GM18519 (cell line): Measurements from ENCODE around the gene TMA16.

Experiments used
- ATAC-seq: cut with Tn5 transposase; IDR thresholded peaks from one replicate; pipeline ENCODE4 v1.9.1; 2021; ENCODE audit warnings: mild to moderate bottlenecking, moderate library complexity; ENCODE audit not compliant: unreplicated experiment, low FRiP score

Gene TMA16

DNA sequence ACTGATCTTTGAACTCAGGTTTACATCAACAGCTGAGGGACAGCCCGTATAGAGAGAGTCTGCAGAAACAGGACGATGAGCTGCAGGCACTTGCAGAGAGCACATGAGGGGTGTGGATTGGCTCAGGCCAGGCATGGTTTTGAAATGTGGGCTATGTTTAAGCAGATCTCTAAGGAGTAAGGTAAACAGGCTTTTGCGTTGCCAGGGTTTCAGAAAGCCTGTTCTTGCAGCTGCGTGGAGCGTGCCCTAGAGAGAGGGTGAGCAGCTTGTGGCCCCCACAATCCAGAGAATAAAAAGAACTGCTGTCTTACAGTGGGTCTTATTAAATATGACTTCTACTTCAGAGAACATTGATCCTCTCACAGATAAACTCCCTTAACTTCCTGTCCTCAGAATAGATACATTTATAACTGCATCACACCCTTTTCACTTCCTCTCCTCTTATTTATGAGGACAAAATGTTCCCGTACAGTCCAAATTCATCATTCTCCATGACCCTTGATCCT is 64.1 kb downstream of the TMA16 start:
- peak; percentile 44 for ATAC-seq

DNA sequence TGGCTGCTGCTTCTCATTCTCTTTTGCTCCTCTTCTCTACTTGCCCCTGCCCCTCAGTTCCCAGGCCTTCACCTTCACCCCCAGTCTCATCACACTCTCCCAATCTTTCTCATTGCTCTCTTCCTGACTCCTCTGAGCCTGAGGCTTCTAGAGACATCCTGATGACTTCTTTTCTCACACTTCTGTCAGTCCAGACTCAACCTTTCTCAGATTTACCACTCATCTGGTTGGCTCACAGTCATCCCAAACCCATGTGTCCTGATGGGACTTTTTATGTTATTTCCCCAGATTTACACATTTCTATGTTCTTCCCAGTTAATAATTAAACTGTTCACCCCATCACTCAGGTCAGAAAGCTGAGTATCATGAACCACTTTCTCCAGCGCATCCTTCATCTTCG is 68.0 kb downstream of the TMA16 start:
- no peak for ATAC-seq

DNA sequence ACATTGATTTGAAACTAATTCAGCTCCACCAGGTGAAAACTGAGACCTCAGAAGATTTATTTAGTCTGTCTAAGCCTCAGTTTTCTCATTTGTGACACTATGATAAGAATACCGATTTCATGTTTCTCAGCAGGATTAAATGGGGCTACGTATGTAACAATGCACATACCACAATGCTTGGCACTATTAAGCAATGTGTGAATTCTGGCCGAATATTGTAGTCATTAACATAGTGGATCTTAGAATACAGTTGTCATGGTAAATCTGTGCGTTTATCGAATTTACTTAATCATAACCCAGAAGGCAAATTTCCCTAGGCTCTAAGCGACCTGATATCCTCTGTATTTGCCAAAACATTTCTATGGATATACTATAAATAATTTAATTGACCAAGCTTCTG is 69.1 kb downstream of the TMA16 start:
- no peak for ATAC-seq

DNA sequence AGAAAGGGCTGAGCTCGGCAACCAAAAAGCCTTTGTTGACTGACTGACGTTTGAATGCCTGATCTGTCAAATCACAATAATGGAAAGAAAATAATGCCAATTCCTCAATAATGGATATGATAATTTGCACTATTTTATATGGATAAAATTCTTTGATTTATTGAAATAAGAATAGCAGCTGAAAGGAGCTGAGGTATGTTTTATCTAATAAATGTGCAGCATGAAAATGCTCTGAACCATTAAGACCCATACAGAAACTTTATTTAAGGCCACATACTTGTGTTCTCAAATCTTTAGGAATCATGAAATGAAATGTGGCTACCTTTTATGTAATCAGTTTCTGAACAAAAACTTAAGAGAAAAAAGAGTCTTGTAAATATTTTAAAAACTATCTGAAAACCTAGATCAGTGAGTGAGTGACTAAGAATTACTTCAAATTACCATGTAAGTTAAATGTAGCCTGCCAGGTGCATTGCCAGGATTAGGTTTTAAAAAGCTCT is 69.8 kb downstream of the TMA16 start:
- no peak for ATAC-seq

DNA sequence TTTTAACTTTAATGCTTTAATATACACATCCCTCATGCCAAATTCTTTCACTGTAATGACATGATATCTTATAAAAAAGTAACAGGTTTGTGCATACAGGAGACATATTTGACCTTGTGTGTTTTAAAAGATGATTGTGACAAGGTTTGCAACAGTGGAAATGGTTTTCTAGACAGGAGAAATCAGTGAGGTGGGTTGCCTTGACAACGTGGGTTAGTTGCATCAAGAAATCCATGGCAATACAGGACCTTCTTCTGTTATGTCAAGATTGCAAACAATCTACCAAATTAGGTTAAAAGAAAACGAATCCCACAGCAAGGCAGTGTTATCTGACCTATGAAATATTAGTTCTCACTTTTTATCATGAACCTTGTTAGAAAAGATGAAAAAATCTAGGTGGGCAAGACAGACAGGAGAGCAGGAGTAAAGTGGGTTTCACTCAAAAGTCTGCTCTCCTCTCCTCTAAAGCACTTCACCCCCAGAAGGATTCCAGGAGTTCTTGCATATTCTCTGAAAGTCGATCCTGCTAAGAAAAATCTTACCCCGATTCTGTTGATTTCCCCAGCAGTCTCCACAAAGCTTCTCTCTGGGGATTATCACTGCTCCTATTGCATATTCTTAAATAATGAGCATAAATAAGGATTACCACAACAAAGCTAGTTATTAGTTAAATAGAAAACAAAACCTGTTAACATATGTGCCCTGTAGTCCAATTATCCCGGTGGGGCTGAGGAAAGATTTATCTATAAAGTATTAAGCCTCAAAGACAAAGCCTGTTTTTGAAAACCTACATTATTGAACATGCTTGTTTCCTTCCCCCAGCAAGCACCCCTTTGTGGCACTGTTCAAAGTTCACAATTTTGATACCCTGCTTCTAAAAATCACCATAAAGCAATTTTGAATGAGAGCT is 71.0 kb downstream of the TMA16 start:
- no peak for ATAC-seq

DNA sequence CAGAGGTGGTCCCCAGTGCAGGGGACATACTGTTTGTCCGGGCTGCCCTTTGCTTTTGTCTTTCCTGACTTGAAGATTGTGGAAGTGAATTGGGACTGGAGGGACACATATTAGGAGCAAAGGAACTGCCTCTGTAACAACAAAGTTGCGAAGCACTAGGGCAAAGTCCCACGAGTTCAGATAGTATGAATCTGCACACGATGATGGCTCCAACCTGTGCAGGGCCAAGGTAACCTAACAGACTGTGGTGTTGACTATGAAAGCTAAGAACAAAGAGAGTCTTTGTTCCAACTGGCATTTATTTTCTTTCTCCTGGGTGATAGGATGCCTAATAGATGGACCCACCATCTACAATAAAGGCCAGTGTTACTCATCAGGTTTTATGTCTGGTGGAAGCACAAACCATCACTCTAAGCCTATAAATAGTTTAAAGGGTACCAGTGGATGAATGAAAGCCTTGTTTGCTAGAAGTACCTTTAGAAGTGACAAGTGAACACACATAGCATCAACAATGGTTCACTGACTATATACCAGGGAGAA is 71.8 kb downstream of the TMA16 start:
- ATAC-seq = no peak

DNA sequence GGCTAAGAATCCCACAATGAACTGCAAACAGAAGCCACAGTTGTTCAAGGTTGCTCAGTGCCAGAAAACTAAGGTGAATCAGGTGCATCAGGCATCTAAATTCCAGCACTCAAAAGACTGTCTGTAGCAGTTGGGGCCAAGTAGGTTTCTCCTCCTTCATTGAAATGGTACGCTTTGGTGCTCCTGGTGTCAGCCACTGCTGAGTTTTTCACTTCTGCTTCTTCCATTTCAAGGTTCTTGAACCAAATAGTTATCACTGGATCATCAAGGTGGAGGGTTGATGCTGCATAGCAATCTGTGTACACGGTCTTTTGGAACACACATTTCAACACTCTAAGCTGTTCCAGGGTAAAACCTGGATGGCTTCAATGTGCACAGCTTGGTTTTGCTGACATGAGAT is 74.4 kb downstream of the TMA16 start:
- ATAC-seq = peak; percentile 89
